ENCODE data around the gene EXOC6.

EXOC6 gene

GRCh38 chr10:93067443-93068365, 219.4 kb downstream of the EXOC6 start:
- Histone ChIP-seq H3K36me3 (ENCODE audit: control insufficient read depth in 2 of 2, insufficient read depth in 1 of 2, low read length in 2 of 2) (peaks cover 0 to 3% of the 10 kb centered on the region in 2 experiments; a peak in 1 of 3 replicates), H3K27ac (ENCODE audit: extremely low read depth, low read depth, low read length) (no peak overlapping the region), H3K4me3 (ENCODE audit: low read depth, low read length) (no peak overlapping the region), H3K9me3 (ENCODE audit: control insufficient read depth, insufficient read depth, low read depth, low read length) (no peaks in the 10 kb centered on the region), H3K4me1 (ENCODE audit: control insufficient read depth, insufficient read depth, low read length) (no peaks in the 10 kb centered on the region)
- CTCF ChIA-PET = interaction anchor here (0.6 to 1.7 kb wide), 9 partner anchors 8 to 309 kb away, joined by 3 to 10 read pairs (median 4); no protein-coding TSS in a partner anchor
- no peak for TF ChIP-seq ZFHX2 (tag by site-specific recombination; conservative IDR thresholded peaks at IDR 0.05)
- TF ChIP-seq ZNF549 (tag by site-specific recombination; IDR thresholded peaks at IDR 0.05) = no peak
- TF ChIP-seq, protein P1, sequence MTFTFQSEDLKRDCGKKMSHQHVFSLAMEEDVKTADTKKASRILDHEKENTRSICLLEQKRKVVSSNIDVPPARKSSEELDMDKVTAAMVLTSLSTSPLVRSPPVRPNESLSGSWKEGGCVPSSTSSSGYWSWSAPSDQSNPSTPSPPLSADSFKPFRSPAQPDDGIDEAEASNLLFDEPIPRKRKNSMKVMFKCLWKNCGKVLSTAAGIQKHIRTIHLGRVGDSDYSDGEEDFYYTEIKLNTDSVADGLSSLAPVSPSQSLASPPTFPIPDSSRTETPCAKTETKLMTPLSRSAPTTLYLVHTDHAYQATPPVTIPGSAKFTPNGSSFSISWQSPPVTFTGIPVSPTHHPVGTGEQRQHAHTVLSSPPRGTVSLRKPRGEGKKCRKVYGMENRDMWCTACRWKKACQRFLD (tag by site-specific recombination; IDR thresholded peaks at IDR 0.05) = no peak
- TF ChIP-seq ZNF529 (tag by site-specific recombination; IDR thresholded peaks at IDR 0.05; ENCODE audit: insufficient replicate concordance) = no peak
- no peak for TF ChIP-seq BCL11B (tag by site-specific recombination; IDR thresholded peaks at IDR 0.05; ENCODE audit: low read depth)
- no peak for TF ChIP-seq ZNF548 (tag by site-specific recombination; IDR thresholded peaks at IDR 0.05)
- TF ChIP-seq ZNF639 (tag by site-specific recombination; IDR thresholded peaks at IDR 0.05) = no peak
- TF ChIP-seq ZNF660 (tag by site-specific recombination; IDR thresholded peaks at IDR 0.05) = no peak
- no peak for TF ChIP-seq ZNF629 (tag by site-specific recombination; IDR thresholded peaks at IDR 0.05)
- no peak for TF ChIP-seq ZNF175 (tag by site-specific recombination; IDR thresholded peaks at IDR 0.05)
- TF ChIP-seq ZBTB49 (tag by site-specific recombination; IDR thresholded peaks at IDR 0.05; ENCODE audit: low read depth) = no peak
- no peak for TF ChIP-seq ZNF174 (tag by site-specific recombination; IDR thresholded peaks at IDR 0.05)
- no peak for TF ChIP-seq ZNF560 (tag by site-specific recombination; IDR thresholded peaks at IDR 0.05; ENCODE audit: borderline replicate concordance)
- TF ChIP-seq ZNF335 (tag by site-specific recombination; conservative IDR thresholded peaks at IDR 0.05) = no peak
- no peak for TF ChIP-seq ZNF521 (tag by site-specific recombination; IDR thresholded peaks at IDR 0.05)
- POLR2A ChIA-PET = no interaction called here

DNA sequence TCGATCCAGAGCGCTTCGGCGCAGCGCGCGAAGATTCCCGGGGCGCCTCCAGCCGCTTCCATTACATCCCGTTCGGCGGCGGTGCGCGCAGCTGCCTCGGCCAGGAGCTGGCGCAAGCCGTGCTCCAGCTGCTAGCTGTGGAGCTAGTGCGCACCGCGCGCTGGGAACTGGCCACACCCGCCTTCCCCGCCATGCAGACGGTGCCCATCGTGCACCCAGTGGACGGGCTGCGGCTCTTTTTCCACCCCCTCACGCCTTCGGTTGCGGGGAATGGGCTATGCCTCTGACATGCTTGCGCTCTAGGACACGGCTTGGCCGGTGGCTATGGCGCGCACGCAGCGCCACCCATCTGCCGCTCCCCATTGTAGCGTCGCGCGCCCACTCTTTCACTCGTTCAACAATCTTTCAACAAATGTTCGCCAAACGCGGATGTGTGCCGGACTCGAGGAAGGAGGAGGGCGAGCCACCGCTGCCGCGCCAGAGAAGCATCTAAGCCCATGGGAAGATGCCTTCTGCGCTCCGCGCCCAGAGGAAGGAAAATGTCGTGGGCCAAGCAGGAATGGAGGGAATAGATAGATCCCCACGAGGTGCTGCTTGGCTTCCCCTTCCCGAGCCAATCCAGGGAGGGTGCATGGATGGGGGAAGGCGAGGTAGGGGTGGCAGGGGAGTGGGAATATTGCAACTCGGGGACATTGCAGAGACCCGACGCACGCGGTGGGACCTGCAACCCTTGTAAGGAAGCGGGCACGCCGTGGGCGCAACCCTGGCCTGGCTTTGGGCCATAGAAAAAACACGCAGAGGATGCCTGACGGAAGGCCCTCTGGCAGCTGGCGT, 220.3 kb downstream of the EXOC6 start:
- peaks cover 0 to 3% of the 10 kb centered on the region in 2 experiments; a peak in 1 of 3 replicates for H3K36me3 ChIP-seq (ENCODE audit: control insufficient read depth in 2 of 2, insufficient read depth in 1 of 2, low read length in 2 of 2)
- no peak for TF ChIP-seq ZNF16 (tag by site-specific recombination; IDR thresholded peaks at IDR 0.05; ENCODE audit: low read depth)
- no peak for TF ChIP-seq ZNF629 (tag by site-specific recombination; IDR thresholded peaks at IDR 0.05)
- TF ChIP-seq TSHZ1 (tag by site-specific recombination; IDR thresholded peaks at IDR 0.05; ENCODE audit: borderline replicate concordance) = no peak
- no peak for TF ChIP-seq ZNF146 (tag by site-specific recombination; IDR thresholded peaks at IDR 0.05)
- no peak for TF ChIP-seq HOXA7 (CRISPR knock-in tag; IDR thresholded peaks at IDR 0.05; ENCODE audit: borderline replicate concordance)
- TF ChIP-seq GLIS1 (tag by site-specific recombination; IDR thresholded peaks at IDR 0.05) = no peak
- TF ChIP-seq EGR2 (tag by site-specific recombination; IDR thresholded peaks at IDR 0.05; ENCODE audit: low read depth) = no peak
- TF ChIP-seq ZNF426 (tag by site-specific recombination; IDR thresholded peaks at IDR 0.05) = no peak
- no peak for TF ChIP-seq ZNF223 (tag by site-specific recombination; IDR thresholded peaks at IDR 0.05)
- ChIA-PET CTCF (interaction anchor here (0.6 to 1.7 kb wide), 9 partner anchors 9 to 412 kb away, joined by 3 to 10 read pairs (median 4); no protein-coding TSS in a partner anchor), POLR2A (no interaction called here)
- no peak overlapping the region for H3K4me3 ChIP-seq (ENCODE audit: low read depth, low read length)
- H3K9me3 ChIP-seq (ENCODE audit: control insufficient read depth, insufficient read depth, low read depth, low read length) = no peaks in the 10 kb centered on the region
- no peaks in the 10 kb centered on the region for H3K4me1 ChIP-seq (ENCODE audit: control insufficient read depth, insufficient read depth, low read length)
- no peak overlapping the region for H3K27ac ChIP-seq (ENCODE audit: extremely low read depth, low read depth, low read length)

Measured in HEK293 (cell line).